ENCODE results near the gene TMCO4.

Gene TMCO4

DNA sequence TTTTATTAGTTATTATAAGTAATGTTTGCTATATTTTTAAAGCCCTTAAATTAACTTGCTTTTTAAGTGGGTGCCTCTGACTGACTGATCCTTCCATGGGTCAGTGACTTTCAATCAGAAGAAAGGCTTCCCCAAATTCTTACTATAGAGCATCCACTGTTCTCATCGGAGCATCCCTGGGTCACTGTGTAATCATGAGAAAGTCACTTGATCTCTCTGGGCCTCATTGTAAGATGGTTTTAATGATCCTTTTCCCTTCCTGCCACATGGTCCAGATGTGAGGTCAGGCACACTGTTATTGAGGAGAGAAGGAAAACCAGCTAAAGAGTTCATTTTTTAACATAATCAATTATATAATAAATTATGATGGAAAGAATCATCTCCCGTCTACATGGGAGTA, 166.6 kb downstream of the TMCO4 start:
- no peak for DNase-seq

All from stimulated activated CD4-positive, alpha-beta T cell treated with anti-CD3 and anti-CD28 coated beads, Interleukin-1b, Interleukin-23, amount 100 ng/mL, for 48 hours (primary cell).